NCI-H69 (cell line): Measurements from ENCODE around the gene NEDD4L.
A peak's percentile ranks its signal among the peaks of the same experiment; 100 is the strongest.

Experiments
- DNase-seq: peaks from one replicate; lab custom pipeline; 2025; lab: John Stamatoyannopoulos, UW

Gene NEDD4L

GRCh38 chr18:58118536-58118935, 74.5 kb downstream of the NEDD4L start:
- DNase-seq = no peak

- DNase-seq = no peak
These were observed 75.8 kb downstream of the NEDD4L start for GRCh38 chr18:58119819-58120218.

- DNase-seq = no peak
These were observed 80.4 kb downstream of the NEDD4L start for GRCh38 chr18:58124475-58124874.

GRCh38 chr18:58125183-58125582, 81.2 kb downstream of the NEDD4L start:
- peak; percentile 43 for DNase-seq

GRCh38 chr18:58125756-58126155, 81.7 kb downstream of the NEDD4L start:
- no peak for DNase-seq

GRCh38 chr18:58128381-58129374, 84.7 kb downstream of the NEDD4L start:
- DNase-seq = no peak

- no peak for DNase-seq
These were observed 88.7 kb downstream of the NEDD4L start for GRCh38 chr18:58132595-58133261.

GRCh38 chr18:58135183-58135641, 91.2 kb downstream of the NEDD4L start:
- DNase-seq = peak; percentile 57

GRCh38 chr18:58135701-58136331, 91.8 kb downstream of the NEDD4L start:
- peak; percentile 87 for DNase-seq

- DNase-seq = no peak
These were observed 92.9 kb downstream of the NEDD4L start for GRCh38 chr18:58136879-58137278.

- DNase-seq = peak; percentile 86
These were observed 95.7 kb downstream of the NEDD4L start for GRCh38 chr18:58139459-58140386.

- DNase-seq = peak; percentile 91
These were observed 96.6 kb downstream of the NEDD4L start for GRCh38 chr18:58140387-58141325.

GRCh38 chr18:58143386-58143785, 99.4 kb downstream of the NEDD4L start:
- no peak for DNase-seq

- no peak for DNase-seq
These were observed 100.1 kb downstream of the NEDD4L start for GRCh38 chr18:58144106-58144505.

- peak; percentile 86 for DNase-seq
These were observed 100.8 kb downstream of the NEDD4L start for GRCh38 chr18:58144671-58145285.

GRCh38 chr18:58146099-58146498, 102.1 kb downstream of the NEDD4L start:
- no peak for DNase-seq

GRCh38 chr18:58148954-58149471, 105.0 kb downstream of the NEDD4L start:
- peak; percentile 25 for DNase-seq

GRCh38 chr18:58150772-58151171, 106.7 kb downstream of the NEDD4L start:
- no peak for DNase-seq

- DNase-seq = no peak
These were observed 108.2 kb downstream of the NEDD4L start for GRCh38 chr18:58152216-58152615.

GRCh38 chr18:58152891-58153290, 108.9 kb downstream of the NEDD4L start:
- no peak for DNase-seq
